Suppressor macrophage treated with lipopolysaccharide for 4 hours (primary cell): Measurements from ENCODE around the gene ZNF606.

Experiments
- DNase-seq: peaks from one replicate; pipeline ENCODE4 v3.0.0-alpha.2; 2020

Gene ZNF606

DNA sequence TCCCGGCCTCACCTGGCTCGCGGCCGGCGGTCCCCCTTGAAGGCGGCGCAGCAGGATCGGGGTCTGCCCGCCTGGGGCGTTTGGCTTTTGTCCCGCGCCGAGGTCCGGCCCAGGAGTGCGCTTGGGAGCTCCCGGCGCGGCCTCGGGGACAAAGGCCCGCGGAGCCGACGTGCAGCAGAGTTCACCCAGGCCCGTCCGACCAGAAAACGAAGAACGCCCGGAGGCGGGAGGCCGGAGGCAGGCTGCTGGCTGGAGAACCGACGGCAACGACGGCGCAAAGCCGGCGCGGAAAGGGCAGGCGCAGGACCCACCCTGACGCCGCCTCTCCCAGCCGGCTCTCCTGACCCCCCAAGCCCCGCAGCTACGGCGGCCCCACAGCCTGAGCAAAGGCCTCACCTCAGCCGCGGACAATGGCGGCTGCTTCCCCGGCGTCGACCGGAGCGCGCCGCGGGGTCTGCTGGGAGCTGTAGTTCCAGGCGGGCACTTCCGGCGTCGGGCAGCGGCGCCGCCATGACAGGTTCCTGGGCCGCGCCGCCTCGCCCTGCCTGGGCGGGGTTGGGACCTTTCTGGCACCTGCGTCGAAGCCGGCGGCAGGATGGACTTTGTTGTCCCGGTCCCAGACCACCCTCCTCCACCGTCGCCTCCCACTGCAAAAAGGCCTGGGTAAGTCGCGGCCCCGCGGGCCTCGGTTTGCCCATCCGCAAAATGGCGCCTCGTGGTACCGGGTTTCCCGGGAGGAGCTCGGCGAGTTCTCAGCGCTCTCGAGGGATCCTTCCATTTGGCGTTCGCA lies at the start of gene ZNF606:
TSS of gene ZNF606 (minus strand) at position 437 of the 790 bp plus-strand sequence. CDS start 1,501 bp downstream, outside the sequence.
- peak; percentile 91 for DNase-seq

DNA sequence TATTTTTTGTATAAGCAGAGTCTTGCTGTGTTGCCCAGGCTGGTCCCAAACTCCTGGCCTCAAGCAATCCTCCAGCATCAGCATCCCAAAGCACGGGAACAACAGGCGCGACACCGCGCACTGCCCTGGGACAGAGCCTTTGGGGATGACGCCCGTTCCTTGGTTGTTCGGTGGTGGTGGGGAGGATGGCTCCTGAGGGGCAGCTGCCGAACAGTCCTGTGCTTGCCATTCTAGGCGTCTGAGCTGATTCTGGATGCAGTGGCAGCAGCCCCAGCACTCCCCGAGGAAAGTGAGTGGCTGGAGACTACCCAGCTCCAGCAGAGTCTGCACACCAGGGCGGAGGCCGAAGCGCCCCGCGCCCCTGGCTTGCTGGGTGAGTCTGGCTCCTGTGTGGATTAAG lies 49.6 kb upstream of the ZNF606 start:
- DNase-seq, result no peak

DNA sequence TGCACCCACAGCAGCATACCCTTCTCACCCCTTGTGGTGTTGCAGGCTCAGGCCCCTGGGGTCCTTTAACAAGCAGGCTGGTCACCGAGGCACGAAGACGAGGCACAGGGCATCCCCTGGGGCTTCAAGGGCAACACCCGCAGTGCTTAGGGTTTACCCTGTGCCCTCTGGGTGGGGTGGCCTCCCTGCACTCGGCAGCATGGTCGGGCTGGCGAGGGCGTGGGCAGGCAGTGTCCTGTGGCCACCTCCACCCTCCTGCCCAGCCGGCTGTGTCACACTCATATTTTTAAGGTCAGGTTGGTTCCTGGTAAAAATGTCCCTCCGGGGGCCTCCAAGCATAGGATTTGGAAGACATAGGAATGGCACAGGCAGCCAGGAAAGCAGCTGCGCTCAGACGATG lies 45.1 kb upstream of the ZNF606 start:
- no peak for DNase-seq

DNA sequence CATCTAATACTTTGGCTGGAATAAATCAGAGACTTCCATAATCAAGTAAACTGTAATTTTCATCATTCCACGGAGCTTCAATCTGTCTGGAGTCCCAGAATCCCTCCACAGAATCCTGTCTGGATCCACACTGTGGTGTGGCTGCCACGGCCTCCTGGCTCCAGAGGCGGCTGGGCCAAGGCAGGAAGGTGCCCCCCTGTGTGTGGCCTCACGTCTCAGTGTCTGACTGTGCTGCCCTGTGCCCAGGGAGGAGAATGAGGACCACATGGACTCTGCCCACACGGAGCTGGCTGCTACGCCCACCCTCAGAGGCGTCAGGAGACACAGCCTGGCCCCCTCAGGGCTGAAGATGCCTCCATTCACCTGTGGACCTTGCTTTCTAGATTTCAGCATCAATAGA lies 44.2 kb upstream of the ZNF606 start:
- no peak for DNase-seq

DNA sequence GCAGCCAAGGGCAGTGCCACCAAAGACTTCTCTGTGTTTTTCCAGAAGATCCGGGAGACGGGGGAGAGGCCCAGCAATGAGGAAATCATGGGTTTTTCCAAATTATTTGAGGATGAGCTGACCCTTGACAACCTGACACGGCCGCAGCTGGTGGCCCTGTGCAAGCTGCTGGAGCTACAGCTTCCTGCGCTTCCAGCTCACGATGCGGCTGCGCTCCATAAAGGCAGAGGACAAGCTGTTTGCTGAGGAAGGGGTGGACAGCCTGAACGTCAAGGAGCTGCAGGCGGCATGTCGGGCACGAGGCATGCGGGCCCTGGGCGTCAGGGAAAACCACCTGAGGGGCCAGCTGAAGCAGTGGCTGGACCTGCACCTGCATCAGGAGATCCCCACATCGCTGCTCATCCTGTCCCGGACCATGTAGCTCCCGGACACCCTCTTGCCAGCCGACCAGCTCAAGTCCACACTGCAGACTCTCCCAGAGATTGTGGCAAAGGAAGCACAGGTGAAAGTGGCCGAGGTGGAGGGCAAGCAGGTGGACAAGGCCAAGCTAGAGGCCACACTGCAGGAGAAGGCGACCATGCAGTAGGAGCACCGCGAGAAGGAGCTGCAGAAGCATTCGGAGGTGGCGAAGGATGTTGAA lies 42.9 kb upstream of the ZNF606 start:
- DNase-seq, result no peak

DNA sequence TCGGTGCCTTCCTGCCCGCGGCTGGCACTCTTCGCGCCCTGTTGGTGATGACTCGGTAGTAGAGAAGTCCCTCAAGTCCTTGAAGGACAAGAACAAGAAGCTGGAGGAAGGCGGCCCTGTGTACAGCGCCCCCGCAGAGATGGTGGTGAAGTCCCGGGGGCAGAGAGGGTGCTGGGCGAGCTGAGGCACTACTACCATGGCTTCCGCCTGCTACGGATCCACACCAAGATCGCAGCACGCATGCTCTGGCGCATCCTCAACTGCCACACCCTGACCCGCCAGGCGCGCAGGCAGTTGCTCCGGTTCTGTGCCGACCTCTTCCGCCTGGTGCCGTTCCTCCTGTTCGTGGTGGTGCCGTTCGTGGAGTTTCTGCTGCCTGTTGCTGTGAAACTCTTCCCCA lies 42.3 kb upstream of the ZNF606 start:
- DNase-seq, result no peak

DNA sequence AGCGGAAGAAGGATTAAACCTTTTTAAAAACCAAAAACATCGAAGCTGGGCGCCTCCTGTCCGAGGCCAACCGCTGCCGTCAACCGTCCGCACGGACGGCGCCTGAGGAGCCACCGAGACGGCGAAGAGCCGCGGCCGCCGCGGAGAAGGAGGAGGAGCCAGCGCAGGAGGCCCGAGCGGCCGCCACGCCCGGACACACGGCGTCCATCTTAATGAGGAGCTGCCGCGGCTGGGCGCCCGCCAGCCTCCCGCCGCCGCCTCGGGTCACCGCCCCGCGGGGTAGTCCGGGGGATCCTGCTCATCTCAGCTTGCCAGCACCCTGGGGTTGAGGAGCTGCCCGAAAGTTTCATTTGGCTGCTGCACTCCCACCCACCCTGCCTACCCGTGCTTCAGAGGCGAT lies 41.8 kb upstream of the ZNF606 start:
- no peak for DNase-seq

DNA sequence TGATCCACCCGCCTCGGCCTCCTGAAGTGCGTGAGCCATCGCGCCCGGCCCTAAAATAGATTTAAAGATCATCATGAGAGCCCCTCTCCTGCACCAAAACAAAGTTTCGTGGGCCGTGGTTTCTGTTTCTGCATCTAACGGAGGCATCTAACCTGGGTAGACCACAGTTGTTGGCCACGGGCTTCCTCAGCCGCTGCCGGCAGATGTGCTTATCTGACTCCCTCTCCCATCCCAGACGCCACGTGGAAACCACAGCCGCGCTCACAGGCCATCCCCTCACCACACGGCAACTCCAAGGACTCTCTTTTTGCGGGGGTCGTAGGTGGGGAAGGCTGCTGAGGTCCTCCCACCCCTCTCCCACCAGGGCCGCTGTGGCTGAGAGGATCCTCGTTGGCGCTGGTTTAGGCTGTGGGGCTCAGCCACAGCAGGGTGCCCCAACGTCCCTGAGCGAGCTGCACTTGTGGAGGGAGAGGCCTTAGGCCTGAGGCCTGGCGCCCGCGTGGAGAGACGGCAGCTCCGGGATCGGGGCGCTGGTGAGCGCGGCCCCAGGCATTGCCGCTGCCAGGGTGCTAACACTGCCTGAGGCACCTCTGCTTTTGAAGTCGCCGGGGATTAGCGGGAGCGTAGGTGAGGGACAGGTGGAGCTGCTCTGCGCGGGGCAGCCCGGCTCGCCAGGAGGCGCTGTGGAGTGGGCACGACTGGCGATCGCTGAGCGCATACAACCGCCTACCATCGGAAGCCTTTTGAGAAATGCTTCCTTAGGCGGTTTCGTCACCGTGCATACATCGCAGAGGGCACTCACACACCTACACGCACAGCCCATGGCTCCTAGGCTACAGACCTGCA lies 40.1 kb upstream of the ZNF606 start:
- DNase-seq, result no peak

DNA sequence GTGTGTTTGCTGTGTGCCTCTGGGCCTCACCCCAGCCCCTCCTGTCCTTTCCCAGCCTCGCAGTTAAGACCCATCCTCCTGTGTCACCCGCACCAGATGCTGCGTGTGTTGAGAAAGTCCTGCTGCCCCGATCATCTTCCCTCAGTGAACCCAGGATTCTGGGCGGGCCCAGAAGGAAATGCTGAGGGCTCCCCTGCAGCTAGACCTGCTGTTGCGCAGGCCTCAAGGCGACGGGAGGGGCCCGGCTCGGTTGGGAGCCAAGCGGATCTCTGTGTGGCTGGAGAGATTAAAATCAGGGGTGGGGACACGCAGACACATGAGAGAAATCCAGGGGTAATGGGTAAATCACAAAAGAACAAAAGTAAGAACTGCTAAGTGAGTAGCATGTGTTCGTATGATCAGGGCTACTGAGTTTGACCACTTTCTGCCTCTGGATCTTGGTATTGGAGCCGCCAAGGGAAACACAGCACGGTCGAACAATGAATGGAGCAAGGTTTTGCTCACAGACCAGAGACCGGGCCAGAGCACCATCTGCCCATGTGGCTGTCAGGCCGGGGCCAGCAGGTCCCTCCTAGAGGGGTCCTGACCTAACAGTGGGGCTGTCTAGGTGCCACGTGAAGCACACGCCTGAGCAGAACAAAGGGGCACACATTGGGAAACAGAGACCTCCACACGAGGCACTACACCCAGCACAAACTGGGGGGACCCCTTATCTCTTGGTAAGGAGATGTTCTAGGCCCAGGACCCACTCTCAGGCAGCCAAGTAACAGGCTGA lies 38.3 kb upstream of the ZNF606 start:
- DNase-seq, result no peak

DNA sequence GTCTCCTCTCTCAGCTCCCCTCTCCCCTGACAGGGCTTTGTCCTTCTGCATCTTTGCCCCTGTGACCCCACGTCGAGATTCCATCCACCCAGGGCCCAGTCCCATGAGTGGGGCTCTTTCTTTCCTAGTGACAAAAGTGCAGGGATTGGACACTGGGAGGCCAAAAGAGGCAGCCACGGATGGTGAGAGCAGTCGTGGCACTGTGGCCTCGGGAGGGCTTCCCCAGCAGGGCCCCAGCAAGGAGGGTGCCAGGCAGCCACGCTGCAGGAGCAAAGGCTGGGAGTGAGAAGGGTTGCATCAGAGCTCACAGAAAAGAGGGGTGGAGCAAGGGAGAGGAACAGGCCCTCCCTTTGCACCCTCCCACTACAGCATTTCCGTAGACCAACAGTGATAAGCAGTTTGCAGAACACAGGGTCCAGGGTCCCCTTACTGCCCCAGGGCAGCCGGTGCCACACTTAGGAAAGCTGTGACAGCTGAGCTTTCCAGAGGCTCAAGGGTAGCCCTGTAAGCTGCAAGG lies 36.1 kb upstream of the ZNF606 start:
- DNase-seq, result no peak

DNA sequence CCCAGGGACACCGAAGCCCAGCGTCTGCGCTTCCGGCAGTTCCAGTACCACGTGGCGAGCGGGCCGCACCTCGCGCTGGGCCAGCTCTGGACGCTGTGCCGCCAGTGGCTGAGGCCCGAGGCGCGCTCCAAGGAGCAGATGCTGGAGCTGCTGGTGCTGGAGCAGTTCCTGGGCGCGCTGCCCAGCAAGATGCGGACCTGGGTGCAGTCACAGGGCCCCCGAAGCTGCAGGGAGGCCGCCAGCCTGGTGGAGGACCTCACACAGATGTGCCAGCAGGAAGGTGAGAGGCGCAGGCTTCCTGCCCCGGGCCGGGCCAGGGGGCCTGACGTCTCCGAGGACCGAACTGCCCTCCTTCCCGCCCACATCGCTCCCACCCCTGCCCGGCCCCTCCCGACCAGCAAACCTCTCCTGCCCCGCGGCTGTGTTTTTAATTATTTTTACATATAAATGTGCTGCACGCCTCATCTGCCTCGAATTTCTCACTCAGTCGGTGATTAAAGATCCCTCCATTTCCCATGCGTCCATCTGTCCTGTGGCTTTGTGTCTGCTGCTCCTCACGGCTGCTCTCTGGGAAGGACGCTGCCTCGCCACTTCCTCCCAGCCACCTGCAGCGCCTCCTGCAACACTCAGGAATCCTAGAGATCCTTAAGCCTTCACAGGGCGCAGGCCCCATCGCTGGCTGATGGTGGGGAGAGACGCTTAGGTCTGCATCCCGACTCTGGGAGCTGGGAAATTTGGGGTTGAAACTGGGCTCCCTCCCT lies 35.5 kb upstream of the ZNF606 start:
- DNase-seq, result no peak

DNA sequence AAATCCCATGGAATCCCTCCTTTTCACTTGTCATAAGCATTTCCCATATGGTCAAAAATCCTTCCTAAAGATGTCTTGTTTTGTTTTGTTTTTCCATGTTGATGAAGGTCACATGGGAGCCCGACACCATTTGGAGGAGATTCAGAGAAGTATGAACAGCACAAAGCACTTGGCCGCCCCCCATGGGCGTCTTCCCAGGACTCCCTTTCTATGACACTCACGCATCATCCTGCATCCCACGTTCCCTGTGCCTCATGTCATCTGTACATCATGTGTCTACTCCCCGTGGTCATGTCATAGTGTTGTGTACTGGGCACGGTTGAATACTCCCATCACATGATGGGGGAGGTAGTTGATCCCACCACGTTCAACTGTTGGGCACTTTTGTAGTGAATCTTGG lies 33.2 kb upstream of the ZNF606 start:
- no peak for DNase-seq

DNA sequence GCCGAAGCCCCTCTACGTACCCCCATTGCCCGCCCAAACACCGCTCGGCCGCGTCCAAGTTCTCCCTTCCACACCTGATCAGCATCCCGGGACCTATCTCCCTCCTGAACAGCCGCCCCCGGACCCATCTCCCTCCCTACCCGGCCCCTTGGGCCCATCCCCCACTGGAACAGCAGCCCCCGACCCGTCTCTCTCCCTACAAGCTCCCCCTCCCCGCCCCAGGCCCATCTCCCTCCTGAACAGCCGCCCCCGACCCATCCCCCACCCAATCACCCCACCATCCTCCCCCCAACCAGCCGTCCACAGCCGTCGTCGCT lies 31.8 kb upstream of the ZNF606 start:
- no peak for DNase-seq

DNA sequence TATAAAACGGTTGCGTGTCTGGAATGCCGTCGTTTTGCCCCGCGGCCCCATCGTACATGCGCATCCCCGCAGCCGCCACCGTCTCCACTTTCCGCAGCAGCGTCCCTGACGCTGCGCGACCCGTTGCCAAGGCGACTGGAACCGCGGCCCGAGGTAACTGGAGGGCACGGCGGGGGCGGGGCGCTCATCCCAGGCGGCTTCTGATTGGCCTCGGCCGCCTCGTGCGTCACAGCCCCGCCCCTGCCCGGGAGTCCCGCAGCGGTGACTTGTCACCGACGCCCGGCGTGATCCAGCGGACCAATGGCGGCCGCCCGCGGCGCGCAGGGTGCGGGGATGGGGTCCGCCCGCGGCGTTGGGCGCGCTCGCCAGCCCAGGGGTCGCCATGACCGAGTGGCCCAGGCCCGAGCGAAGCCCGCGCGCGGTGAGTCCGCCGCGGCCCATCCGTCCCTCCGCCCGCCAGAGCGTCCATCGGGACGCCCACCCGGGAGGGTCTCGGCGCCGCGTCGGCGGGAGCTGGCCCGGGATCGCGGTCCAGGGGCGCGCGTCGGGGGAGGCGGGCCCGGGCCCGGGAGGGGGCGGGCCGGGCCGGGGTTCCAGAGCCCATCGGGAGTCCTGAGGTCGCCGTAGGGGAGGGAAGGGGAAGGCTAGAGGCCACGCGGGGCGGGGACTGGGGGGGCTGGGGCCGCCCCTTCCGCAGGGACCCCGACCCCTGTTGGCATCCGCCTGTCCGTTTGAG lies 31.3 kb upstream of the ZNF606 start, which contains the start of gene ZSCAN1:
TSS of gene ZSCAN1 (plus strand) at position 285 of the 736 bp plus-strand sequence. CDS start 3,812 bp downstream, outside the sequence.
- DNase-seq, result peak; percentile 49

DNA sequence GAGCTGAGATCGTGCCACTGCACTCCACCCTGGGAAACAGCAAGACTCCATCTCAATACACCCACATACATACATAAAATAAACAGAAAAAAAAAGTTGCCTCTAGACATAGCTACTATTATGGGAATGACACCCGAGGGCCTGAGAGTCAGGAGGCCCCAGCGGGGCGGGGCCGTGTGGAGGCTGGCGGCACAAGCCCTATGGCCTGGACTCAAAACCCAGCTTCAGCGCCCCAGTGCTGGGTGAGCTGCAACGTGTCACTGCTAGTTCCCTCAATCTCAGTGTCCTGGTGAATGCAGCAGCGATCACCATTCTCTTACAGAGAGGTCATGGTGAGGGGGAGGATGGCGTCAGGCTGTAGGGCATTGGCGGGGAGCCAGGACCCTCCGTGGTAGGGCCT lies 22.0 kb upstream of the ZNF606 start:
- no peak for DNase-seq

DNA sequence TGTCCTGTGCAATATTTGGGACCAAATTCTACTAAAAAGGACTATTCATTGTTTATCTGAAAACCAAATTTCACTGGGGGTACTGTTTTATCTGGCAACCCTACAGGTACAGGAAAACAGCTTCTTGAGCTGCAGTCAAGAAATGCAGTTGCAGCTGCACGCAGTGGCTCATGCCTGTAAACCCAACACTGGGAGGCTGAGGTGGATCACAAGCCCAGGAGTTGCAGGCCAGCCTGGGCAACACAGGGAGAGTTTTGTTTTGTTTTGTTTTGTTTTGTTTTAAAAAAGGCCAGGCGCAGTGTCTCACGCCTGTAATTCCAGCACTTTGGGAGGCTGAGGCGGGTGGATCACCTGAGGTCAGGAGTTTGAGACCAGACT lies 19.7 kb upstream of the ZNF606 start:
- no peak for DNase-seq

DNA sequence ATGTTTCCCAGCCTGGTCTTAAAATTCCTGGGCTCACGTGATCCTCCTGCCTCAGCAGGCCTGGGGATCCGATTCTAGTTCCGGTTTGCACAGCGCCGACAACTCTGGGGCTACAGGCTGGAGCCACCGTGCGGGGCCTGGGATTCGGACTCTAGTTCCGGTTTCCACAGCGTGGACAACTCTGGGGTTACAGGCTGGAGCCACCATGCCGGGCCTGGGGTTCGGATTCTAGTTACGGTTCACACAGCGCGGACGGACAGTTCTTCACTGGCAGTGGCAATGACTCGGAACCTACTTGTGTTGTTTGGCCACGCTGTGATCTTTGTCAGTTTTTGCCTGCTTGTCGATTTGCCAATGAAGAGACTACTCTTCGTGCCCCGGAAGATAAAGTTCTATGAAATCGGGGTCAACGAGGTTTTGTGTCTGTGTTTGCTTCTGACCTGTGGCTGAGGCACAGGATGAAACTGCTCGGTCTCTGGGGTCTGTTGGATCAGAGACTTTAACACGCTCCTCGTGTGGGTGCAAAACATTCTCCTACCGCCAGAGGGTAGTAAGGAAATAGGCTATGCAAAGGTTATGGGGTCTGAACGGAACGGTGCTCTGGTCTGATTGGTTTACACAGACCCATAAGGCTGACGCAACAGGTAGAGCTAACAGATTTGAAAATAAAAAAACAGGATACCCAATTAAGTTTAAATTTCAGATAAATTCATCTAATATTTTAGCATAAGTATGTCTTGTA lies 19.1 kb upstream of the ZNF606 start:
- peak; percentile 39 for DNase-seq

DNA sequence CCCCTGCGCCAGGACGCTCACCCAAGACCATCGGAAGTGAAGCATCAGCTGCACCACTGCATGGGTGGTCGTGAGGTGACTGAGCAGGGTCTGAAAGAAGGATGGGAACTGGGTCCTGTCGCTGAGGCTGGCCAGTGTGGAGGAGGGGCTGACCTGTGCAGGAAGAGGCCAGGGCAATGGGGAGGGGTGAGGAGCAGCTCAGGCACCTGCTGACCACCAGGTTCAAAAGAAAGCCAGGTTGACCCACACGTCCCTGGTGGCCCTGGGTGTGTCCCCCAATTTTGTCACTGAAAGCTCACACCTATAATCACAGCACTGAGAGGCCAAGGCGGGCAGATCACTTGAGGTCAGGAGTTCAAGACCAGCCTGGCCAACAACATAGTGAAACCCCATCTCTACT lies 17.5 kb upstream of the ZNF606 start:
- no peak for DNase-seq

DNA sequence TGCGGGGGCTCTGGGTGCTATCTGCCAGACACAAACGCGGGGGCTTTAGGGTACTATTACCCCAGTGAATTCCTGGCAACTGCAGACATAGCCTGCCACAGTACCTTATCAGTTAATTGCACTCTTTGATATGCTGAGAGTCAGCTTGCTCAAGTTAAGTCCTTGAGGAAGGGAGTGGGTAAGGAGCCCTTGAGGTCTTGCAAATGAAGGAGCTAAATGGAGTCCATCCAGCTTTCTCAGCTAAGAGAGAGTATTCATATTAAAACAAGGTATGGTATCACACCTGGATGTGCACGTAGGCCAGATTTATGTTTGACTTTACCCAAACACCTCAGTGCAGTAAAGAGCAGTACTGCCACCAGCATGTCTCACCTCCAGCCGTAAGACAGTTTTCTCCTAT lies 11.5 kb upstream of the ZNF606 start:
- DNase-seq, result no peak

DNA sequence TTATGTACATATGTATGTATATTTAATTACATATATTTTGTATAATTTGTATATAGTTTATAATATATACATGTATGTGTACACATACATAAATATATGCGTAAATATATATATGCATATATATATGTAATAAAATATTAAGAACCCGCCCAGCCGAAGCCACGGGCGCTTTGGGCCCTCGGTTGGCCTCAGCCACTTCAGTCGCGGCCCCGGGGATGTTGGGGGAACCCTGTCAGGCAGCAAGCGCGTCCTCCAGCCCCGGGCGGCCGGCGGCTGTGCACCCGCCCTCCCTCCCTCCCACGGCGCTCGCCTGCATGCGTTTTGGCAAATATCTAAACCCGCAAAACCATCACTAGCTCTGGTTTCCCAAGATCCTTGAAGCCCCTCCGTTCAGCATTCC lies 7.9 kb upstream of the ZNF606 start:
- no peak for DNase-seq
